Neural progenitor cell (in vitro differentiated cells): Measurements from ENCODE around the gene RGMA. TPM values are rescaled to one million over a fixed set of nuclear protein-coding genes. Genes with fewer than 3 reads are reported as not detected.

ENCODE experiments used
- DNase-seq: peaks from one replicate; pipeline ENCODE4 v3.0.0-alpha.2; 2016; ENCODE audit warnings: low spot score
- H2AFZ ChIP-seq: fragments of 200-600 bp; sonication (generic); replicated peaks from 2 replicates; pipeline ENCODE4 v1.6.1; 2016; ENCODE audit warnings: antibody characterized with exemption
- H3F3A ChIP-seq: fragments of 200-600 bp; sonication (generic); 2 replicates; pipeline ENCODE4 v1.6.1; 2016; ENCODE audit warnings: antibody characterized with exemption, low read depth
- H3K27ac ChIP-seq: fragments of 200-600 bp; sonication (generic); 2 replicates; pipeline ENCODE4 v1.5.1; 2016; ENCODE audit warnings: mild to moderate bottlenecking
- H3K27me3 ChIP-seq: fragments of 200-600 bp; sonication (generic); 2 replicates; pipeline ENCODE4 v1.6.1; 2016; ENCODE audit warnings: mild to moderate bottlenecking, moderate library complexity
- H3K36me3 ChIP-seq: fragments of 200-600 bp; sonication (generic); 2 replicates; pipeline ENCODE4 v1.5.1; 2016
- H3K4me1 ChIP-seq: fragments of 200-600 bp; sonication (generic); 2 replicates; pipeline ENCODE4 v1.6.1; 2016; ENCODE audit warnings: mixed run types
- H3K4me2 ChIP-seq: fragments of 200-600 bp; sonication (generic); 2 replicates; pipeline ENCODE4 v1.6.1; 2016
- H3K4me3 ChIP-seq: fragments of 200-600 bp; sonication (generic); 2 replicates; pipeline ENCODE4 v1.5.1; 2016
- H3K79me2 ChIP-seq: fragments of 200-600 bp; sonication (generic); 2 replicates; pipeline ENCODE4 v1.6.1; 2016; ENCODE audit warnings: low read depth
- H3K9ac ChIP-seq: fragments of 200-600 bp; sonication (generic); 2 replicates; pipeline ENCODE4 v1.6.1; 2016
- H3K9me3 ChIP-seq: fragments of 200-600 bp; sonication (generic); 2 replicates; pipeline ENCODE4 v1.5.1; 2016; ENCODE audit warnings: low read depth
- H4K20me1 ChIP-seq: fragments of 200-600 bp; sonication (generic); 2 replicates; pipeline ENCODE4 v1.6.1; 2016; ENCODE audit warnings: low read depth
- H3K27ac Mint-ChIP-seq: 3 replicates; pipeline ENCODE4 v1.8.0; 2021; ENCODE audit warnings: mixed read lengths
- H3K27me3 Mint-ChIP-seq: 2 replicates; pipeline ENCODE4 v1.8.0; 2022; ENCODE audit warnings: low read depth, mild to moderate bottlenecking, inconsistent platforms, moderate library complexity, mixed read lengths; ENCODE audit not compliant: insufficient read depth
- H3K36me3 Mint-ChIP-seq: 3 replicates; pipeline ENCODE4 v1.8.0; 2021; ENCODE audit warnings: mixed read lengths
- H3K4me1 Mint-ChIP-seq: 3 replicates; pipeline ENCODE4 v1.8.0; 2021; ENCODE audit warnings: mixed read lengths
- H3K4me3 Mint-ChIP-seq: 3 replicates; pipeline ENCODE4 v1.8.0; 2021; ENCODE audit warnings: mild to moderate bottlenecking, moderate library complexity, mixed read lengths
- H3K9me3 Mint-ChIP-seq: 3 replicates; pipeline ENCODE4 v1.8.0; 2020; ENCODE audit warnings: mixed read lengths
- CTCF ChIP-seq: fragments of 200-600 bp; sonication (generic); IDR thresholded peaks from 2 replicates; pipeline ENCODE4 v1.5.1; 2017; ENCODE audit warnings: antibody characterized with exemption, mild to moderate bottlenecking
- EZH2 ChIP-seq: fragments of 200-600 bp; sonication (generic); IDR thresholded peaks from 2 replicates; pipeline ENCODE4 v1.6.1; 2017; ENCODE audit warnings: antibody characterized with exemption, mild to moderate bottlenecking, moderate library complexity
- EZH2phosphoT487 ChIP-seq: fragments of 200-600 bp; sonication (generic); IDR thresholded peaks from 2 replicates; pipeline ENCODE4 v1.6.1; 2017; ENCODE audit warnings: antibody characterized with exemption
- total RNA-seq: library from RNA; depleted of rRNA; stranded (reverse); fragments of >200 nt; gene quantifications from 2 replicates; pipeline ENCODE4 v1.2.3, GENCODE V29; 2015; ENCODE audit warnings: low replicate concordance

RGMA gene
- total RNA-seq, 1 donor from 2014 or later: 41.4 TPM

- Mint-ChIP-seq H3K4me3 (no peak overlapping the region), H3K9me3 (peaks cover 9% of the 10 kb centered on the region), H3K4me1 (peaks cover 18% of the 10 kb centered on the region), H3K36me3 (peaks cover 5% of the 10 kb centered on the region), H3K27ac (no peak overlapping the region), H3K27me3 (peaks cover 4% of the 10 kb centered on the region)
- H3K9ac ChIP-seq: no peak overlapping the region
- peaks cover 9% of the 10 kb centered on the region for H3K4me1 ChIP-seq
- no peaks in the 10 kb centered on the region for H3K27me3 ChIP-seq
- H3K36me3 ChIP-seq: no peaks in the 10 kb centered on the region
- DNase-seq: no peak
- no peaks in the 10 kb centered on the region for H3K79me2 ChIP-seq
- no peak overlapping the region for H3K4me3 ChIP-seq
- no peaks in the 10 kb centered on the region for H3F3A ChIP-seq
- H3K9me3 ChIP-seq: no peaks in the 10 kb centered on the region
- no peaks in the 10 kb centered on the region for H4K20me1 ChIP-seq
- TF ChIP-seq EZH2phosphoT487 (no peak), CTCF (no peak), EZH2 (no peak)
- H3K27ac ChIP-seq: no peak overlapping the region
- no peak overlapping the region for H3K4me2 ChIP-seq
- no peak overlapping the region for H2AFZ ChIP-seq
Observed at GRCh38 chr15:93118904-93119303, 29.9 kb upstream of the RGMA start.

- no peak overlapping the region for H3K4me3 ChIP-seq
- Mint-ChIP-seq H3K36me3 (peaks cover 9% of the 10 kb centered on the region), H3K27me3 (peaks cover 6% of the 10 kb centered on the region), H3K4me1 (peaks cover 6% of the 10 kb centered on the region), H3K9me3 (peaks cover 4% of the 10 kb centered on the region), H3K27ac (no peak overlapping the region), H3K4me3 (no peak overlapping the region)
- no peak overlapping the region for H2AFZ ChIP-seq
- no peaks in the 10 kb centered on the region for H3K9me3 ChIP-seq
- H3F3A ChIP-seq: no peaks in the 10 kb centered on the region
- H3K79me2 ChIP-seq: no peaks in the 10 kb centered on the region
- H3K36me3 ChIP-seq: no peaks in the 10 kb centered on the region
- H4K20me1 ChIP-seq: no peaks in the 10 kb centered on the region
- TF ChIP-seq EZH2 (no peak), EZH2phosphoT487 (no peak), CTCF (no peak)
- peaks cover 20% of the 10 kb centered on the region for H3K27me3 ChIP-seq
- DNase-seq: no peak
- no peak overlapping the region for H3K9ac ChIP-seq
- no peak overlapping the region for H3K4me2 ChIP-seq
- H3K4me1 ChIP-seq: peaks cover 8% of the 10 kb centered on the region
- no peak overlapping the region for H3K27ac ChIP-seq
Observed at GRCh38 chr15:93111451-93111850, 22.4 kb upstream of the RGMA start.

- peaks cover 20% of the 10 kb centered on the region for H3K27me3 ChIP-seq
- no peak overlapping the region for H3K27ac ChIP-seq
- H2AFZ ChIP-seq: no peak overlapping the region
- TF ChIP-seq EZH2: no peak
- TF ChIP-seq CTCF: no peak
- TF ChIP-seq EZH2phosphoT487: no peak
- peaks cover 8% of the 10 kb centered on the region for H3K27me3 Mint-ChIP-seq
- H3K4me3 ChIP-seq: no peak overlapping the region
- H3K27ac Mint-ChIP-seq: no peak overlapping the region
- peaks cover 7% of the 10 kb centered on the region for H3K9me3 Mint-ChIP-seq
- H3K9me3 ChIP-seq: no peaks in the 10 kb centered on the region
- no peaks in the 10 kb centered on the region for H3K79me2 ChIP-seq
- H3K4me1 Mint-ChIP-seq: peaks cover 7% of the 10 kb centered on the region
- H3K4me1 ChIP-seq: peaks cover 12% of the 10 kb centered on the region
- no peaks in the 10 kb centered on the region for H3K36me3 ChIP-seq
- no peak overlapping the region for H3K4me3 Mint-ChIP-seq
- no peaks in the 10 kb centered on the region for H4K20me1 ChIP-seq
- DNase-seq: no peak
- peaks cover 7% of the 10 kb centered on the region for H3F3A ChIP-seq
- no peak overlapping the region for H3K4me2 ChIP-seq
- H3K36me3 Mint-ChIP-seq: peaks cover 13% of the 10 kb centered on the region
- H3K9ac ChIP-seq: no peak overlapping the region
Observed at GRCh38 chr15:93110502-93111040, 21.6 kb upstream of the RGMA start.
